CD4-positive, alpha-beta T cell (primary cell): Measurements from ENCODE around the gene HNF1A. TPM values are rescaled to one million over a fixed set of nuclear protein-coding genes. Genes with fewer than 3 reads are reported as not detected.

Experiments
- ATAC-seq: fragments of 200-7000 bp; cut with Tn5 transposase; one replicate; pipeline ENCODE4 v1.10.0; 2022; ENCODE audit warnings: mild to moderate bottlenecking; ENCODE audit not compliant: poor library complexity
- CTCF ChIA-PET: fragments of 350-600 bp; sonication (Branson Sonifier 250); formaldehyde crosslinking; loops from one replicate; lab custom pipeline; 2021; ENCODE audit warnings: antibody characterized with exemption, inconsistent platforms; lab: Charles Lee
- POLR2A ChIA-PET: fragments of 350-600 bp; sonication (Branson Sonifier 250); formaldehyde crosslinking; loops from one replicate; lab custom pipeline; 2021; ENCODE audit warnings: antibody characterized with exemption, inconsistent platforms; lab: Charles Lee
- DNase-seq, 14 experiments: peaks; one replicate each; pipeline ENCODE4 v3.0.0-alpha.2; 2013 to 2020; ENCODE audit warnings: mixed read lengths in 2 of 14
- H3K27ac ChIP-seq, 2 donors: one replicate each; pipeline versions ENCODE4 v1.5.1 to v1.7.0; 2013; ENCODE audit warnings: low read length in 2 of 2, low read depth in 1 of 2, mild to moderate bottlenecking in 1 of 2
- H3K27me3 ChIP-seq, 2 experiments: 1 replicate in 1 of 2; 2 replicates in 1 of 2; pipeline versions ENCODE4 v1.6.1 to v1.7.0; 2013; ENCODE audit warnings: low read length in 2 of 2, control low read depth in 1 of 2, mild to moderate bottlenecking in 1 of 2, moderate library complexity in 1 of 2; ENCODE audit not compliant: insufficient read depth in 2 of 2, control insufficient read depth in 1 of 2
- H3K36me3 ChIP-seq: one replicate; pipeline ENCODE4 v1.6.1; 2013; ENCODE audit warnings: low read length, control low read depth; ENCODE audit not compliant: insufficient read depth
- H3K4me1 ChIP-seq: one replicate; pipeline ENCODE4 v1.6.1; 2013; ENCODE audit warnings: low read length, control low read depth; ENCODE audit not compliant: insufficient read depth
- H3K4me3 ChIP-seq: one replicate; pipeline ENCODE4 v1.5.1; 2013; ENCODE audit warnings: mild to moderate bottlenecking, low read length, moderate library complexity
- H3K9me3 ChIP-seq, 2 experiments: 1 replicate in 1 of 2; 2 replicates in 1 of 2; pipeline versions ENCODE4 v1.6.1 to v1.7.0; 2013; ENCODE audit warnings: low read length in 2 of 2, mild to moderate bottlenecking in 2 of 2, control low read depth in 1 of 2, moderate library complexity in 1 of 2; ENCODE audit not compliant: control insufficient read depth in 1 of 2, insufficient read depth in 1 of 2
- H3K27ac Mint-ChIP-seq: one replicate; pipeline ENCODE4 v1.8.0; 2020; ENCODE audit warnings: mixed read lengths
- H3K27me3 Mint-ChIP-seq: one replicate; pipeline ENCODE4 v1.8.0; 2021; ENCODE audit warnings: mixed read lengths
- H3K36me3 Mint-ChIP-seq: one replicate; pipeline ENCODE4 v1.8.0; 2021; ENCODE audit warnings: low read depth, mixed read lengths
- H3K4me1 Mint-ChIP-seq: one replicate; pipeline ENCODE4 v1.8.0; 2021; ENCODE audit warnings: low read depth, mixed read lengths
- H3K4me3 Mint-ChIP-seq: one replicate; pipeline ENCODE4 v1.8.0; 2020; ENCODE audit warnings: mild to moderate bottlenecking, mixed read lengths
- H3K9me3 Mint-ChIP-seq: one replicate; pipeline ENCODE4 v1.8.0; 2020; ENCODE audit warnings: mixed read lengths
- intact Hi-C, 2 experiments: fragments of 100-400 bp; cut with DNase I in 1 of 2; cut with micrococcal nuclease in 1 of 2; formaldehyde crosslinking; loops; one replicate each; pipeline versions ENCODE4 v1.15.1 to v1.9.0; 2023 to 2025; cut with DNase I, micrococcal nuclease
- total RNA-seq, 174 experiments: library from RNA in 2 of 174; stranded (reverse) in 2 of 174; gene quantifications; one replicate each; pipeline ENCODE4 v1.2.3 and lab custom pipeline; 2021 to 2026
- TF ChIP-seq, protein P1 (sequence below): fragments of 200-600 bp; IDR thresholded peaks from one replicate; pipeline ENCODE4 v1.8.0; 2022; ENCODE audit warnings: antibody characterized with exemption, mild to moderate bottlenecking

The HNF1A gene
- total RNA-seq, 2 experiments from 2014 or later, result not detected

DNA sequence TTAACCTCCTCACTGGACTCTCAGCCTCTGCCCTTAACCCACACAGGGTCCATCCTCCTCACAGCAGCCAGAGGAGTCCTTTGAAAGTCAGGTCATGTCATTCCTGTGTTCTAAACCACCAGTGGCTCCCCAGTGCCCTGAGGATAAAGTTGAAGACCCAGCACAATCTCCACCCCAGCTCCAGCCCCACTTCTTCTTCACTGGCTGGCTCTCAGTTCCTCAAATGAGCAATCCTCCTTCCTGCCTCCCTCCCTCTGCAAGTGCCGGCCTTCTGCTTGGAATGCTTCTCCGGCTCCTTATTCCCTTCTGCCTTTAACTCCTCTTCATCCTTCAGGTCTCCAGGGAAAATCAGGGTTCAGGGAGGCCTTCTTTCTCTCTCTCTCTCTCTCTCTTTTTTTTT lies 42.1 kb upstream of the HNF1A start:
- H3K4me1 Mint-ChIP-seq, result no peaks in the 10 kb centered on the region
- H3K36me3 Mint-ChIP-seq, result no peaks in the 10 kb centered on the region
- no peak overlapping the region for H3K27ac Mint-ChIP-seq
- no peaks in the 10 kb centered on the region for H3K9me3 ChIP-seq
- no peak overlapping the region for H3K4me3 Mint-ChIP-seq
- H3K4me1 ChIP-seq, result no peaks in the 10 kb centered on the region
- ChIA-PET POLR2A (no interaction called here), CTCF (no interaction called here)
- DNase-seq (peak in 2 of 14 experiments; percentile 4 to 15), ATAC-seq (no peak)
- no peaks in the 10 kb centered on the region for H3K36me3 ChIP-seq
- no peaks in the 10 kb centered on the region for H3K9me3 Mint-ChIP-seq
- H3K27ac ChIP-seq, result no peak overlapping the region
- intact Hi-C loops, result no loop called here
- TF ChIP-seq, protein P1, sequence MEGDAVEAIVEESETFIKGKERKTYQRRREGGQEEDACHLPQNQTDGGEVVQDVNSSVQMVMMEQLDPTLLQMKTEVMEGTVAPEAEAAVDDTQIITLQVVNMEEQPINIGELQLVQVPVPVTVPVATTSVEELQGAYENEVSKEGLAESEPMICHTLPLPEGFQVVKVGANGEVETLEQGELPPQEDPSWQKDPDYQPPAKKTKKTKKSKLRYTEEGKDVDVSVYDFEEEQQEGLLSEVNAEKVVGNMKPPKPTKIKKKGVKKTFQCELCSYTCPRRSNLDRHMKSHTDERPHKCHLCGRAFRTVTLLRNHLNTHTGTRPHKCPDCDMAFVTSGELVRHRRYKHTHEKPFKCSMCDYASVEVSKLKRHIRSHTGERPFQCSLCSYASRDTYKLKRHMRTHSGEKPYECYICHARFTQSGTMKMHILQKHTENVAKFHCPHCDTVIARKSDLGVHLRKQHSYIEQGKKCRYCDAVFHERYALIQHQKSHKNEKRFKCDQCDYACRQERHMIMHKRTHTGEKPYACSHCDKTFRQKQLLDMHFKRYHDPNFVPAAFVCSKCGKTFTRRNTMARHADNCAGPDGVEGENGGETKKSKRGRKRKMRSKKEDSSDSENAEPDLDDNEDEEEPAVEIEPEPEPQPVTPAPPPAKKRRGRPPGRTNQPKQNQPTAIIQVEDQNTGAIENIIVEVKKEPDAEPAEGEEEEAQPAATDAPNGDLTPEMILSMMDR, result no peak
- H3K27me3 ChIP-seq, result no peaks in the 10 kb centered on the region
- H3K4me3 ChIP-seq, result no peak overlapping the region
- peaks cover 7% of the 10 kb centered on the region for H3K27me3 Mint-ChIP-seq

DNA sequence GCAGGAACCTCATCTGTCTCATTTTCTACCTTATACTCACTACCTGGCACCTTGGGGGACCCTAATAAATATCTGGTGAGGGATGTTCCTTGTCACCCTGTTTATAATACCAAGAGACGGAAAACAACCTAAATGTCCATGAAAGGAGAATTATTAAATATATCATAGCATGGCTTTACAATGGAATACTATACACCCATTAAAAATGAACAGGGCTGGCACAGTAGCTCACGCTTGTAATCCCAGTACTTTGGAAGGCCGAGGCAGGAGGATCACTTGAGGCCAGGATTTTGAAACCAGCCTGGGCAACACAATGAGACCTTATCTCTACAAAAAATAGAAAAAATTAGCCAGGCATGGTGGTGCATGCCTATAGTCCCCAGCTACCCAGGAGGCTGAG lies 39.8 kb upstream of the HNF1A start:
- H3K4me1 ChIP-seq, result no peaks in the 10 kb centered on the region
- DNase-seq (no peak), ATAC-seq (no peak)
- H3K9me3 Mint-ChIP-seq, result no peaks in the 10 kb centered on the region
- intact Hi-C loops, result no loop called here
- no peak overlapping the region for H3K27ac ChIP-seq
- H3K27me3 Mint-ChIP-seq, result peaks cover 7% of the 10 kb centered on the region
- ChIA-PET POLR2A (interaction anchor here (1.4 kb wide), 1 partner anchor 35 kb away, joined by 4 read pairs; no protein-coding TSS in a partner anchor), CTCF (interaction anchor here (1.7 kb wide), 1 partner anchor 158 kb away, joined by 3 read pairs; no protein-coding TSS in a partner anchor)
- H3K36me3 ChIP-seq, result no peaks in the 10 kb centered on the region
- no peaks in the 10 kb centered on the region for H3K27me3 ChIP-seq
- H3K4me3 ChIP-seq, result no peak overlapping the region
- H3K4me3 Mint-ChIP-seq, result no peak overlapping the region
- no peak overlapping the region for H3K27ac Mint-ChIP-seq
- H3K36me3 Mint-ChIP-seq, result no peaks in the 10 kb centered on the region
- no peaks in the 10 kb centered on the region for H3K4me1 Mint-ChIP-seq
- H3K9me3 ChIP-seq, result no peaks in the 10 kb centered on the region
- TF ChIP-seq, protein P1, result no peak

DNA sequence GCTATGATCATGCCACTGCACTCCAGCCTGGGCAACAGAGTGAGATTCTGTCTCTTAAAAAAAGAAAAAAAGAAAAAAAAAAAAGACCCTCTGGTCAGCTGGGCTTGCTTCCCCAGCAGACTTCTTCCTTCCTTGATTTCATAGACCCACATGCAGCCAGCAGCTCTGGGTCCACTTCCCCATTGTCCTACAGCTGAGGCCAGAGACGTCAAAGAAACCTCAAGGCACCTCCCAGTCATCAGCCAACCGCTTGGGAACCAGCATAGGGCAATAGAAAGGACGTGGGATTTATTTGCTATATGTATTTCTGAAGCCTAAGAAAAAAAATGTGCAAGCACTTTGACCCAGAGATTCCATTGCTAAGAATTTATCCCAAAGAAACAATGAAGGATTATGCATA lies 38.8 kb upstream of the HNF1A start:
- no peak overlapping the region for H3K27ac Mint-ChIP-seq
- ChIA-PET CTCF (interaction anchor here (1.0 to 1.7 kb wide), 2 partner anchors 32 to 157 kb away, joined by 3 to 4 read pairs; no protein-coding TSS in a partner anchor), POLR2A (no interaction called here)
- Histone ChIP-seq H3K27ac (no peak overlapping the region), H3K9me3 (no peaks in the 10 kb centered on the region), H3K4me1 (no peaks in the 10 kb centered on the region), H3K27me3 (no peaks in the 10 kb centered on the region), H3K4me3 (no peak overlapping the region), H3K36me3 (no peaks in the 10 kb centered on the region)
- no peaks in the 10 kb centered on the region for H3K36me3 Mint-ChIP-seq
- H3K4me3 Mint-ChIP-seq, result no peak overlapping the region
- no peaks in the 10 kb centered on the region for H3K9me3 Mint-ChIP-seq
- TF ChIP-seq, protein P1, result no peak
- intact Hi-C loops, result no loop called here
- H3K4me1 Mint-ChIP-seq, result peaks cover 2% of the 10 kb centered on the region
- H3K27me3 Mint-ChIP-seq, result peaks cover 7% of the 10 kb centered on the region
- peak in 3 of 14 experiments; percentile 10 to 54 (median 54) for DNase-seq
- ATAC-seq, result no peak
